Fibroblast of peridontal ligament (primary cell): ENCODE measurements around the gene NHERF2.

Experiments used
- DNase-seq: peaks from one replicate; pipeline ENCODE4 v3.0.0-alpha.2; 2010; ENCODE audit errors: extremely low read depth

The NHERF2 gene

DNA sequence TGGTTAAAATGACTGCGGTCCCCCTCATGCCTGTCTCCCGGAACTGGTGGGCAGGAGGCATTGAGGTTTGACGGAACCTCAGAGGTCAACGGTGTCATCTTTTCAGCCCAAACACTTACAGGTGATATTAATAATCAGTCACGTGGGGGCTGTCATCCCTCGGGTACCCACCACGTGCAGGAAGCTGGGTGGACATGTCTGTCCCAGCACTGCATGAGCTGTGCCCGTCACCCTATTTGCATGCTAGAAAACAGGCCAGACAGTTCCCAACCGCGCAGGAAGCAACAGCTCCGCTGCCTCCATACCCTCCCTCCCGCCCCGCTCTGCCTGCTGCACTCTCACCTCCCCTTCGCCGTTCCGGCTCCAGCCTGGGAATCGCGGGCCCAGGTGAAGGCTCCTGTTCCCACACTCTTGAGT, 35.6 kb upstream of the NHERF2 start:
- DNase-seq, result no peak

DNA sequence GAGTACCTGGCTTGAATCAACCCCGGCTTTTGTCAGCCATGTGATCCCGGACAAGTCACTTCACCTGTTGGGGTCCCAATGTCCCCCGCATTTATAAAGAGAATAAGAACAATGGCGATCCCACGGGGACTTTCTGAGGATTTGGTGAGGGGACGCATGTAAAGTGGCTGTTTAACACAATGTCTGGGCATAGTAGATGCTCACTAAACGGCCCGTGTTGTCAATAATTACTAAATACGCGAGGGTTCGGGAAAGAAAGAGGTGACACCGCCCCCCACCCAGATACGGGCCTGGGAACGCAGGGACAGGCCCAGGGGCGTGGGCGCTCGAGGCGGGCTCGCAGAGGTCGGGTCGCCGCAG, 35.1 kb upstream of the NHERF2 start:
- DNase-seq, result no peak

DNA sequence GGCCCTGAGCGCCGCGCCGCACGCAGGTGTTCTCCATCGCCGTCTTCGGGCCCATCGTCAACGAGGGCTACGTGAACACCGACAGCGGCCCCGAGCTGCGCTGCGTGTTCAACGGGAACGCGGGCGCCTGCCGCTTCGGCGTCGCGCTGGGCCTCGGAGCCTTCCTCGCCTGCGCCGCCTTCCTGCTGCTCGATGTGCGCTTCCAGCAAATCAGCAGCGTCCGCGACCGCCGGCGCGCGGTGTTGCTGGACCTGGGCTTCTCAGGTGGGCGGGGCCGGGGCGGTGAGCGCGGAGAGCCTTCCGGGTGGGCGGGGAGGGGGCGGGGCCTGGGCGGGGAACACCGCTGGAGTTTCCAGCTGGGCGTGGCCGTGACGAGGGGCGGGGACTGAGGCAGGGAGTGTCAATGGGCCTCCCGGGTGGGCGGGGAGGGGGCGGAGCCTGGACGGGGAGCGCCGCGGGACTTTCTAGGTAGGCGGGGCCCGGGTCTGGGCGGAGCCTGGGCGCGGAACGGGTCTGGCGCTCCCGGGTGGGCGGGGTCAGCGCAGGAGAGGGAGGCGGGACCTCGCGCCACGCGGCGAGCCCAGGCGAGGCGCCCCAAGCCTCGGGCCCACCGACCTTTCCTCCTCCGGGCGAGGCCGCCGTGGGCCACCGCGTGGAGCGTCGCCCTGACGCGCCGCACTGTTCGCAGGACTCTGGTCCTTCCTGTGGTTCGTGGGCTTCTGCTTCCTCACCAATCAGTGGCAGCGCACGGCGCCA, 34.6 kb upstream of the NHERF2 start:
- DNase-seq, result peak; percentile 75

DNA sequence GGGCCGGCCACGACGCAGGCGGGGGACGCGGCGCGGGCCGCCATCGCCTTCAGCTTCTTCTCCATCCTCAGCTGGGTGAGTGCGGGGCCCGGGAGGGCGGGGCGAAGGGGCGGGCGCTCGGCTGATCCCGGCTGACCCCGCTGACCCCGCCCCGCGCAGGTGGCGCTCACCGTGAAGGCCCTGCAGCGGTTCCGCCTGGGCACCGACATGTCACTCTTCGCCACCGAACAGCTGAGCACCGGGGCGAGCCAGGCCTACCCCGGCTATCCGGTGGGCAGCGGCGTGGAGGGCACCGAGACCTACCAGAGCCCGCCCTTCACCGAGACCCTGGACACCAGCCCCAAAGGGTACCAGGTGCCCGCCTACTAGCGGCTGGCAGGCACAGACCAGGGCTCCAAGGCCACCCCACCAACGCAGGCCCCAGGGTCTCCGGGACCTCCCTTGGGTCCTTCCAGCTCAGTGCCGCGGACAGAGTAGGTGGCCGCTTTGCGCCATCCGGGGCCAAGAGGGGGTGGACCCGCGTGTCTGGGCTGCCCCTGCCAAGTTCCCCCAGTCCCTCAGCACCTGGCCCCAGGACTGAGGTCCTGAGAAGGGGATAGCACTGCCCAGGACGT, 33.9 kb upstream of the NHERF2 start:
- no peak for DNase-seq

DNA sequence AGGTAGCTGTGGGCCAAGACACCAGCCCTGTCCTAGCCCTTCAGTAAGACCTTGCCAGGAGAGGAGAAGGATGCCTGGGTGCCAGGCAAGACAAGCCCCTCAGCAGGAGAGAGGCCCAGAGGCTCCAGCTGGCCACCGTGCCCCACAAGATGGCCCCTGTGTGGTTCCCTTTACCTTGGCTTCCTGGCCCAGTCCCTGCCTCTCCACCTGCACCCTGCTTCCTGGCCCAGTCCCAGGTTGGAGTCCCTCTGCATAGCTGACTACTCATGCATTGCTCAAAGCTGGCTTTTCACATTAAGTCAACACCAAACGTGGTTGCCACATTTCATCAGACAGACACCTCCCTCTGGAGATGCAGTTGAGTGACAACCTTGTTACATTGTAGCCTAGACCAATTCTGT, 33.0 kb upstream of the NHERF2 start:
- DNase-seq, result no peak

DNA sequence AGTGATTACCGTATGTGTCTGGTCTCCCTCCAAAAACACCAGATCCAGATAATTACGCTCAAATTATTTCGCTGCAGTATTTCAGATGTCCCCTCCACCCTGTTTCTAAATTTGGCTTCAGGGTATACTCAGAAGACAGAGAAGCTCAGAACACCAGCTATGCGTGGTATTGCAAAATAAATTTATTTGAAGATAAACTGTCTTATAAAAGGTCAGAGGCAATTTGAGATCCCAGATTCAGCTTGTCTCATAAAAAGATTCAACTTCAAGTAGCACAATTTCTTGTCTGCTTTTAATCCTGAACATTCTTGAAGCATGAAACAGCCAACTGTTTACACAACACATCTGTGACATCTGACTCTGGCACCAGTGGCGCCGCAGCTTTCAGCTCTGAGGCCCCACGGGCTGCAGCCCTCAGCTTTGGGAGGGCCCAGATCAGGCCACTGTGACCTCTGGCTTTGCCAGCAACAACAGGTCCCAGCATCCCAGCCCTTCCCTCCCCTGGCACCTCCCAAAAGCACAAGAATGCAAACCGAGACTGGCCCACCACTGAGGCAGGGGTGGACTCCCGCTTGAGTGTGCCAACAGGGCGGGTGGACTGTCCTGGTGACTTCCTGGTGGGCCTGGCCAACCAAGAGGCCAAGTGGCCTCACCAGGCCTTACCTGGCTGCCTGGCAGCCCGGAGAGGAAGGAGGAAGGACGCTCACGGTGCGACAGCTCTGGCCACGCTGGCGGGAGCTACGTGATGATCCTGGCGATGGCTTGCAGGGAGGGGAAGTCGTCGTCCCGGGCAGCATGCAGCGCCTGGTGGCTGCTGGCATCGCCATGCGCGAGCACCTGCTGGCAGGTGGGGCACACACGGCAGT, 29.0 kb upstream of the NHERF2 start:
- DNase-seq, result peak; percentile 80

DNA sequence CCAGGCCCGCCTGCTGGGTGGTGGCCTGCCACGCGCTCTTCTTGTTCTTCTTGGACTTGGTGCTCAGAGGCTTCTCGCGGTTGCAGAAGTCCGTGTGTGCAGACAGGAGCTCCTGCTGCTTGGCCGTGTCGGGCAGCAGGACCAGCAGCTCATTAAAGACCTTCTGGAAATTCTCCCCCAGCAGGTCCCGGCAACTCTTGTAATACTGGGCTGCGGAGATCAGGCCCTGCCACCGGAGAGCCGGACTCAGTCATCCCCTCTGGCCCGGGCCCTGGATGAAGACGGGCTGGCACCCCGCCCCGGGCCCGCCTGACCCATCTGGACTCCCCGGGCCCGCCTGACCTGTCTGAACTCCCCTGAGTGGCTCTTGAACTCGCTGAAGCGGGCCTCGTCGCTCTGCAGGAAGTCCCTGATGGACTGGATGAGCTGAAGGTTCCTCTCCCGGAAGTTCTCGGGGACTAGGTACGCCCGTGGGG, 28.3 kb upstream of the NHERF2 start:
- DNase-seq, result no peak

DNA sequence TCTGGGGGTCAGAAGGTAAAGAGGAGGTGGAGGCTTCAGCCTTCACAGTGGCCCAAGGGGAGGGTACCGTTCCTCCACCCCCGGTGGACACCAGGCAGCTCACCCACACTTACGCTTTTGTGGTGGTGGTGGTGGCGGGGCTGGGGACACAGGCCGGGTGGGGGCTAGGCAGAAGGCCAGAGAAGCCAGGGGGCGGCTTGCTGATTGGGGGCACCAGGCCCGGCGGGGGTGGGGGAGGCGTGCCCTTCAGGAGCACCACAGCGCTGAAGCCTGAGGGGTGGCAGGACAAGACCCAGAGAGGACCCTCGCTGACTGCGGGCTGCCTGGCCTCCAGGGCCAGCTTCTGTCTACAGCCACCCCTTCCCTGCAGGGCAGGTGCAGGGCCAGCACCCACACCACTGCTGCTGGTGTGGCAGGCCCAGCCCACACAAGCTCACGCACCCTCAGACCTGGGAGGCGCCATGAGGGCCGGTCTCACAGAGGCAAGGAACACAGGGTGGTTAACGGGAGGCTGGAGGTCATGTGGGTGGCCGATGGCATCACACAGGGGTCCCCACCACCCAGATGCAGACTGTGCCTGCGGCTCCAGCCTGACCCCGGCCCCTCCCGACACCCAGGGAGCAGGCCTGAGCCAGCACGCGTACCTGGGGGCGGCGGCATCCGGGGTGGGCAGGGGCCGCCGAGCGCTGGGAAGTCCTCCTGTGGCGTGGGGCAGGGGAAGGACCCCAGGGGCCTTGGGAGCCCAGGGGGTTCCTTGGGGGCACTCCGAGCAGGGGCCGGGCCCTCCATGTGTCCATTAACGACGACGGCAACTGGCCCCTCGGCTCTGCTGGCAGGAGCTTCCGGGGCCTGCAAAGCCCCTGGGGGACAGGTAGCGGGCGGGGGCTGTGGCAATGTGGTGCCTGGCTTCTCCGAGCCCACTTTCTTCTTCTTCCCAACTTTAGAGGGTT, 27.6 kb upstream of the NHERF2 start:
- no peak for DNase-seq

DNA sequence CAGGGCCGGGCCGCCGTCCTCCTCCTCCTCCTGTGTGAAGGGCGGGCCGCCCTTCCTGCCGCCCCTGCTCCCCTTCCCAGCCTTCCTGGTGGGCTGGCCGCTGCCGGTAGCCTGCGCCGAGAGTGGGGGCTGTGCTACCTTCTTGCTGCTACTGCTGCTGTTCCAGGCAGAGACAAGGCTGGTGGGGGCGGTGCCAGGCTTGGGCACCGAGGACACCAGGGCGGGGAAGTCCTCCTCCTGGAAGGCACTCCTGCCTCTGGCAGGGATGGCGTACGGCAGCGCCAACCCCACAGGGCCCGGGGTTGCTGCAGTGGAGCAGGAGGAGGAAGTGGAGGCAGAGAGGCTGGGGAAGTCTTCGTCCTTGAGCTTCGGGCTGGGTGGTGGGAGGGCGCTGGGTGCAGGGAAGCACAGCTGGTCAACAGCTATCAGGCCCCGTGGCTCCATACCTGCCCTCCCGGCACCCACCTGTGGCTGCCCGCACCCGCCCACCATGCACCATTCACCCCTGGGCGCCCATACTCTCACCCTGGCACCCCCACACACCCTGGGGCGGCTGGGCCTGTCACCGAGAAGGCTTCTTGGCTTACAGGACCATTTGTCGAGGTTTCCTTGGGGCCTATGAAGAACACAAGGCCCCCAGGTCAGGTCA, 26.7 kb upstream of the NHERF2 start:
- no peak for DNase-seq

DNA sequence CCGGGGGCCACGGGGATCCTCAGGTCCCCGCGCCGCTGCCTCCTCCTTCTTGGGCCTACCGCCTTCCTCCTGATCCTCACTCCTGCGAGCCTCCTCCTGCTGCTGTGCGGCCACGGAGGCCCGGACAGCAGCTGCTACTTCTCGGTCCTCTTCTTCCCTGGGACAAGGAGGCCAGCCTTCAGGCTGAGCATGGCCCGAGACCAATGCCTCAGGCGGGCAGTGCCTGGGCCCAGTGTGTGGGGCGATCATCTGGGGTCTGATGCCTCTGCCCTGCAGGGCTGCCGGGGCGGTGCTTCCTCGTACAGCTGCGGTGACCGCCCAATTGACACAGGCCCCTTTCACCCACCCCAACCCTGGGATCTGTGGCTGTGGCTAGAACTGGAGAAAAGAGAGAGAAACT, 25.7 kb upstream of the NHERF2 start:
- DNase-seq, result no peak

DNA sequence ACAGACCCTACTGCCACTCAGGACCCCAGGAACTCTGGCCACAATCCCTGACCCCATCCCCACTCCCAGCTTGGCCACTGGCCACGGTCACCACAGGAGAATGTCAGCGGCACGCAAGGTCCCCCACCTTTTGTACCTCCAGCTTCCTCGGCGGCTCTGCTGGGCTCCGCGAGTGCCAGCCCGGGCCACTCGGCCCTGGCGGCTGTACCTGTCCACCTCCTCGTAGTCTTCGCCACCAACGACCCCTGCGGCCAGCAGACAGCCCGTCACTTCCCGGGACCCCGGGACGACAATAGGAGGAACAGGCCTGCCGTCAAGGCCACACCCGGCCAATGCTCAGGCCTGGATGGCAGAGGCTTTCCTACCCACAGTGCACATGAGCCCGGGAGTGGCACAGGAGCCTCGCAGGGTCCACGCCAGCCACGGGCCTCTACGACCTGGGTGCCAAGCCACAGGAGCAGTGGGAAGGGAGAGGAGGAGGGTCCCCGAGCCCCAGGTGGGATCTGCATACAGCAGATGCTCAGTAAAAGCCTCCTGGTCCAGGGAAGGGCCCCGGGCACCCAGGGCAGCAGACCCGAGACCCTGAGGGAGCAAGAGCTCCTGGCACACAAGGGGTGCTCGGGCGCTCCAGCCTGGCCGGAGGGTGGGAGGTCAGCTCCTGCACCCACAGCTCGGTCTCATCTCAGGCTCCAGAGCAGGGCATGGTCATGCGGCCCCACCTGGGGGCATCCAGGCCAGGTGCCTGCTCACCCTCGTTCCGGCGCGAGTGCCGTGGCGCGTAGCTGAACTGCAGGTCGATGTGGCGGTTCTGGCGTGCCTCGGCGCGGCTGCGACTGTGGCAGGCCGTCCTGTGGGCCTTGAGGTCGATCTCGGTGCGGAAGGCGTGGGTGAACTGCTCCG, 25.0 kb upstream of the NHERF2 start:
- DNase-seq, result no peak

DNA sequence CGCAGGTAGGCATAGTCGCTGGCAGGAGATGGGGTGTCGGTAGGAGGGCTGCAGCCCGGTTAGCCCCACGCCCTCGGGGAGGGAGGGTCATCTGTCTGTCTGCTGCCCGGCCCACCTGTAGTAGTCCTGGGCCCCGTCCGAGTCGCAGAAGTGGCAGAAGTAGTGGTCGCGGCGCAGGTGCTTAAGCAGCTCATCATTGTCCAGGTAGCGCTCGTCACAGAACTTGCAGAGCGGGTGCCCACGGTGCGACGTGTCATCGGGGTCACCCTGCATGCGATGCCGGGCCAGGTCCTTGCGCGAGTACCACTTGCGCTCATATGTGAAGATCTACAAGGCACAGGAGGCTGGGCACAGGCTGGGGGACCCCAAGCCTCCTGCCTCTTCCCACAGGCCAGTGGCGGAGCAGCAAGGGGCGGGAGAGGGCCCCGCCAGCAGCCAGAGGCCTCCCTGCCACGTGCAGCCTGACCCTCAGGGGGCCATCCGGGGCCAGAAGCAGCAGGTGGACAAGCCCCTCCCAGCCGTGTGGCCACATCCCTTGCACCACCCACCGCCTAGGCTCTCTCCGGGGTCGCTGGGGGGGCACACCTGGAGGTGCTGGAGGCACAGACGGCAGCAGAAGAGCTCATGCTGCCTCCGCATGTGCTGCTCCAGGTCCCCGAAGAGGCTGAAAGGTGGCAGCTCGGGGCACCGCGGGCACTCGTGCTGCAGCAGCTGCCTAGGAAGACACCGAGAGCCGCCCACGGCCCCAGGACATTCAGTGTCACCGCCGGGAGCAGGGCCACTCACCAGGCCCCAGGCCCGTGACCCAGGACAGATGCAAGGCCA, 24.1 kb upstream of the NHERF2 start:
- no peak for DNase-seq

DNA sequence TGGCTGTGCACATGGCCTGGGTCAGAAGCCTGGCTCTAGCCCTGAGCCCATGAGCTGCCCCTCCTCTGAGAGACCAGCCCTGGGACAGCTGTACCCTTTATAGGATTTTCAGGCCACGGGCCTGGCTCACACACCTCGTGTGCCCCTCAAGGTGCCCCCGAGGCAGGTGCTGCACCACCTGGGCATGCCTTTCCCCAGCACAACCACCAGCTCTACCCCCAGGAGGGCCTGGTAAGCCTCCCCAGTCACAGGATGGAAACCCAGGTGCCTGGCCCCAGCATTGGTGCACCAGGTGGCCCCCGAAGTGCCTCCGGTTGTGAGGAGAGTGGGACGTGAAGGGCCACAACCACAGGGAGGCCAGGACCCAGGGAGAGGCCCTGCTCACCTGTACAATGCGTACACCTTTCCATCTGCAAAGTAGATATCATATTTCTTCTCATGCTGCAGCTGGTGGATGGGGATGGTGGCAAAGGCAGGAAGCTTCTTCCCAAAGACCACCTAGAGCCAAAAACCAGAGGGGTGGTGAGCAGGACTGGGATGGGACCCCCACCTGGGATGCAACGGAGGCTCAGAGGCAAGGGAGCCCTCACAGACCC, 23.4 kb upstream of the NHERF2 start:
- DNase-seq, result no peak

DNA sequence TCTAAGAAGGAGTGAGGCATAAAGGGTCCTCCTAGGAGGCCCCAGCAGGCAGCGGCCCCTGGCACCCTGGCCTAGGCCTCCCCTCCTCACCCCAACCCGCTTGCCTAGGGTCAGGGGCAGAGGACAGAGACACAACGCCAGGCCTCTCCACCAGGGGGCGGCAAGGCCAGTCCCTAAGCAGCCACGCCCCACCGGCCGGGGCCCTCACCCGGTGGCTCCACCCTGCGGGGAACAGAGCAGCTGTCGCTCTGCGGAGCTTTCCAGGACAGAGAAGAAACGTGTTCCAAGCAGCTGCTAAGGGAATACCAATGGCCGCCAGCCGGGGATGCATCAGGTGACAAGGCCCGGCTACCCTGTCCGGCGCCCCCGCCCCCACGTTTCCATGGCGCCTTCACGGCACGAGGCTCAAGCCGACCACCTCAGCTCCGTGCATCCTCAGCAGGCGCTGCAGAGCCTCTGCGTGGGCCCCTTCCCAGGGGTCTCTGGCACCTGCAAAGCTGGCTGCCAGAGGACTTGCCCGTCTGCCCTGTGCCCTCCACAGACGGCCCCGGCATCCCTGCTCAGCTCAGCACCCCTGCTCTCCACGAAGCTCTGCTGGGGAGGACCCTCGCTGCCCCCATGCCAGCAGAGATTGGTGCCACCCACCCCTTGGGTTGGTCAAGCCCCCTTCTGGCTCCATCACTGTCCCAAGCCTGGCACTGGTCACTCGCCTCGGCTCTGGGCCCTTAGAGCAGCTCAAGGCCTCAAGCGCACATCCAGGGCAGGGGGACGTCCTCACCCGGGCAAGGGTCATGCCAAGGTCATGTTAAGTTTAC, 22.7 kb upstream of the NHERF2 start:
- DNase-seq, result peak; percentile 69

DNA sequence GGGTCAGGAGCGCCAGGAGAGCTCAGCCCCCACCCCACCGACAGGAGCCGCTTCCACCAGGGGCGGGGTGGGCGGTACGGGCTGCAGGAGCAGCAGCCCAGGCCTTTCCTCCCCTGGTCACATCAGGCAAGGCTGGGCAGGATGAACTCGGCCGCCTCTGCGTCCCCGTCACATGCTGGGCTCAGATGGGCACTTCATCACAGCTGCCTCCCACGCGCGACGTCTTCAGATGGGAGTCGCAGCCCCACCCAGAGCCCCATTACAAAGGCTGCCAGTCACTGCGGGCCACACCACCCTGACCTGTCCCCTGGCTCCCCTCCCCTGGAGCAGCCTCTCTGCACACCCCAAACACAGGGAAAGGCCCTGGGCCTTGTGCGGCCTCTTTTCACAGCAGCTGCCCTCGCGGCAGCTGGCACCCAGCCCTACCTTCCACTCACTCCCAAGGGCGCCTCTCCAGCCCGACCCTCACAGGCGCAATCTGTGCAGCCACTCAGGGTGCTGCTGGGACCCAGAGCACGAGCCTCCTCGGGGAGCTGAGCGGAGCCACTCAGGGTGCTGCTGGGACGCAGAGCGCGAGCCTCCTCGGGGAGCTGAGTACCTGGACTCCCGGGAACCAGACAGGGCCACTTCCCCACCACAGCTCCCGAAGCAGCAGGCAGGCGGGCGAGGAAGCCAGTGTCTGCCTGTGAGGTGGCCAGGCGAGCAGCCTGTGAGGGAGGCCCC, 21.7 kb upstream of the NHERF2 start:
- DNase-seq, result no peak

DNA sequence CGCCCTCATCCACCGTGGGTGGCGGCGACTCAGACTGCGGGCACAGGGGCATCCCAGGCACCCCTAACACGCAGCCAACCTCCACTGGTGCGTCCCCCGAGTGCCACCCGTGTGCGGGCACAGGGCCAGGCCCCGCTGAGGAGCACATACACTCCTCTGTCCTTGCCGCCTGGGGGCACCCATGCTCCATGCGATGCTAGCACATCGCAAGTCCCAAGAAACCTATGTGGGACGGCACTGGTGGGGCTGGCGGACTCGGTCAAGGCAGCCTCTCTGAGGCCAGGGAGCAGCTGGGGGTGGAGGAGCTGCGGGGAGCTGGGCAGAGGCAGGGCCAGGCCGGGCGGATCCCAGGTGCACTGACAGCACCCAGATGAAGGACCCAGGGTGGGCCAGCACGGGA, 21.1 kb upstream of the NHERF2 start:
- DNase-seq, result no peak

DNA sequence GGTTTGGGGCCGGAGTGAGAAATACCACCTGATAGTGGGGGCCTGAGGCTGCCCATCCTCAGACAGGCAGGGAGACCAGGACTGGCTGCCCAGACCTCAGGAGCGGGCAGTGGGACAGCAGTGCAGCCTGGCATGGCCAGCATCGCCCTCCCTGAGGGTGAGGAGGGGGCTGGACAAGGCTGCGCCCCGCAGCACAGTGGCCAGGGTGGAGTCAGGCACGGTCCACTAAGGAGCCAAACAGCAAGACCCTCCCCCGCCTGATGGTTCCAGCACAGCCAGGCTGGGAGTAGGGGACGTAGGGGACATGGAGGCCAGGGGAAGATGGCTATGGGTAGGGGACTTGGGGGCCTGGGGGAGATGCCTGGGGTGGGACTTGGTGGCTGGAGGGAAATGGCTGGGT, 20.4 kb upstream of the NHERF2 start:
- DNase-seq, result no peak
